Activated T-cell treated with anti-CD3 and anti-CD28 coated beads, Interleukin-2, amount 50 U/mL, for 1 hour (primary cell): ENCODE results near the gene TMEM271.
"Not testable (repeated sequence)": the region's sequence is repeated elsewhere in the genome, so short reads cannot be mapped to it uniquely, and the experiment has no call there.

Source experiments
- DNase-seq: peaks from one replicate; pipeline ENCODE4 v3.0.0-alpha.2; 2020

The TMEM271 gene

GRCh38 chr4:560731-561291, 15.3 kb downstream of the TMEM271 start:
- no peak for DNase-seq

- DNase-seq, result no peak
These were observed 16.0 kb downstream of the TMEM271 start for GRCh38 chr4:560061-560460.

GRCh38 chr4:555566-556275, 20.4 kb downstream of the TMEM271 start:
- DNase-seq, result no peak

- DNase-seq, result not testable (repeated sequence)
These were observed 21.2 kb downstream of the TMEM271 start for GRCh38 chr4:554793-555320.

GRCh38 chr4:552019-552418, 24.1 kb downstream of the TMEM271 start:
- DNase-seq, result no peak

GRCh38 chr4:550268-550667, 25.8 kb downstream of the TMEM271 start:
- not testable (repeated sequence) for DNase-seq

GRCh38 chr4:548976-549375, 27.1 kb downstream of the TMEM271 start:
- no peak for DNase-seq

- DNase-seq, result no peak
These were observed 30.5 kb downstream of the TMEM271 start for GRCh38 chr4:545612-546011.

- no peak for DNase-seq
These were observed 31.5 kb downstream of the TMEM271 start for GRCh38 chr4:544386-545105.

GRCh38 chr4:541271-541670, 34.8 kb downstream of the TMEM271 start:
- no peak for DNase-seq

- DNase-seq, result no peak
These were observed 37.5 kb downstream of the TMEM271 start for GRCh38 chr4:538542-539142.

GRCh38 chr4:537436-538264, 38.4 kb downstream of the TMEM271 start:
- DNase-seq, result no peak

- DNase-seq, result no peak
These were observed 39.6 kb downstream of the TMEM271 start for GRCh38 chr4:536351-536972.

- DNase-seq, result no peak
These were observed 40.2 kb downstream of the TMEM271 start for GRCh38 chr4:535924-536281.

- no peak for DNase-seq
These were observed 40.7 kb downstream of the TMEM271 start for GRCh38 chr4:535181-535923.

- DNase-seq, result no peak
These were observed 41.4 kb downstream of the TMEM271 start for GRCh38 chr4:534576-535151.

GRCh38 chr4:534101-534575, 42.0 kb downstream of the TMEM271 start:
- no peak for DNase-seq

- no peak for DNase-seq
These were observed 42.6 kb downstream of the TMEM271 start for GRCh38 chr4:533318-534100.

GRCh38 chr4:532588-533317, 43.3 kb downstream of the TMEM271 start:
- DNase-seq, result no peak
